ENCODE results near the gene TRAPPC3L. TPM values are rescaled to one million over a fixed set of nuclear protein-coding genes. Genes with fewer than 3 reads are reported as not detected.
"Not testable (repeated sequence)": the region's sequence is repeated elsewhere in the genome, so short reads cannot be mapped to it uniquely, and the experiment has no call there.

TRAPPC3L gene
- total RNA-seq, 1 donor from 2014 or later = not detected

DNA sequence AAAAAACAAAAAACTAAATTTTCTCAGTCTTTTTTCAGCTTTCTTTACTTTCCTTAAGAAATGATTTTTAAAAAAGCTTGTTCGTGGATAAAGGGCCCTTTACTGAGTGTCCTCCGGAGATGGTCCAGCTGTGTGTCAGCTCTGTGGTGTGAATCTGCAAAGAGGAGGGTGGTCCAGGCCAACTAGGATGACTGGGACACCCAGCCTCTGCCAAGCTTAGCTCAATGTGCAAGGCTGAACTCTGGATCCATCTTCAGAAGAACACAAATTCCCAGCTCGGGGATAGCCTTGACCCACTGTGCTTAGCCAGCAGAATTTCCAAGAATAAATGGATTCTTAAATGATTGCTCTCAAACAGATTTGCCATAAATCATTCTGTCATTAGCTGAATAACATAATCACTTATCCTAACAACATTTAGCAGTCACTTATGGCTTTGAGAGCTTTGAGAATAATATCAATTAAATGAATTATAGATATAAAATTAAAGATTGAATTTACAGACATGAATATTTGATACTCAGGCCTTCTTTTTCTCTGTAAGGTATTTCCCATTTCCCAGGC is 48.3 kb downstream of the TRAPPC3L start:
- no peak overlapping the region for H3K27ac Mint-ChIP-seq (ENCODE audit: unreplicated experiment)
- H3K27me3 Mint-ChIP-seq (ENCODE audit: low read depth) = peaks cover 2% of the 10 kb centered on the region
- H3K9me3 Mint-ChIP-seq (ENCODE audit: low read depth) = peaks cover 3% of the 10 kb centered on the region
- H3K4me3 Mint-ChIP-seq (ENCODE audit: unreplicated experiment) = no peak overlapping the region
- peaks cover 4% of the 10 kb centered on the region for H3K4me1 Mint-ChIP-seq (ENCODE audit: low read depth)
- DNase-seq (ENCODE audit: low spot score) = no peak
- TF ChIP-seq CTCF (IDR thresholded peaks at IDR 0.05) = no peak
- H3K36me3 Mint-ChIP-seq (ENCODE audit: low read depth) = peaks cover 1% of the 10 kb centered on the region

GRCh38 chr6:116495161-116495560 is 50.3 kb downstream of the TRAPPC3L start:
- H3K9me3 Mint-ChIP-seq (ENCODE audit: low read depth) = peaks cover 16% of the 10 kb centered on the region
- DNase-seq (ENCODE audit: low spot score) = not testable (repeated sequence)

GRCh38 chr6:116492331-116493067 is 53.0 kb downstream of the TRAPPC3L start:
- no peak for DNase-seq (ENCODE audit: low spot score)
- H3K4me3 Mint-ChIP-seq (ENCODE audit: unreplicated experiment) = no peak overlapping the region
- H3K27ac Mint-ChIP-seq (ENCODE audit: unreplicated experiment) = no peak overlapping the region
- no peaks in the 10 kb centered on the region for H3K27me3 Mint-ChIP-seq (ENCODE audit: low read depth)
- no peak for TF ChIP-seq CTCF (IDR thresholded peaks at IDR 0.05)
- peaks cover 26% of the 10 kb centered on the region for H3K9me3 Mint-ChIP-seq (ENCODE audit: low read depth)
- H3K4me1 Mint-ChIP-seq (ENCODE audit: low read depth) = no peaks in the 10 kb centered on the region
- peaks cover 11% of the 10 kb centered on the region for H3K36me3 Mint-ChIP-seq (ENCODE audit: low read depth)

More at GRCh38 chr6:116495161-116495560, 50.3 kb downstream of the TRAPPC3L start:
- H3K27ac Mint-ChIP-seq (ENCODE audit: unreplicated experiment); H3K27me3 Mint-ChIP-seq (ENCODE audit: low read depth); H3K4me1 Mint-ChIP-seq (ENCODE audit: low read depth); H3K36me3 Mint-ChIP-seq (ENCODE audit: low read depth); H3K4me3 Mint-ChIP-seq (ENCODE audit: unreplicated experiment): not testable (repeated sequence)

DNA sequence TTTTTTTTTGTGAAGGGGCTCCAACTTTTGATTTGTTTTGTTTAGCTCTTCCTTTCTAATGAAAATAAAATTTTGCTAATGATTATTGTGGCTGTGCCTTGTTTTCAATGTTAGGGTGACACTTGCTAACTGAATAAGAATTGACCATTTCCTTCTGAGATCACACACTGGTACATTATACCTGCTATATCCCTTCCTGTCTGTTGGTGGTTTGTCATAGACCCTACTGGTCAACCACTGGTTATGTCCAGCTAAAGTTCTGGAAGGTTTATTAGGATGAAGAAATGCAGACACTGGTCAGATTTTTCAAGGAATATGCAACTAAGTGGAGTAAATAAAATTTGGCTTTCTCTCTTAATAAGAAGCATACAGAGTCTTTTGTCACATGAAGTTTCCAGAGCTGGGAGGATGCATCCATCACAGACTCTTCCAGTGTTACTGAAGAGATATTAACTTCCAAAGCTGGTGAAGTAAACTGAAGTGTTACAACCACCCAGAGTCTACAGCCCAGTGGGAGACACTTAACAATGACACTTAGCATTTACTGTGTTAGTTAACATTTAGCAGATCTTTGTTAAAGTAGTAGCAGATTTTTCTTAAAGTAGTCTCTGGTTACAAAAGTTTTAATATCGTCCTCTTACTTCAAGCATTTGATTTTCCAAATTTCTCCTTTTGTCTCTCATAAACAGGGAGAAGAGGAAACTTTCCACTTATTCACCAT is 53.7 kb downstream of the TRAPPC3L start:
- Mint-ChIP-seq H3K27ac (ENCODE audit: unreplicated experiment) (no peak overlapping the region), H3K36me3 (ENCODE audit: low read depth) (peaks cover 11% of the 10 kb centered on the region), H3K4me1 (ENCODE audit: low read depth) (no peaks in the 10 kb centered on the region), H3K9me3 (ENCODE audit: low read depth) (peaks cover 26% of the 10 kb centered on the region), H3K27me3 (ENCODE audit: low read depth) (no peaks in the 10 kb centered on the region), H3K4me3 (ENCODE audit: unreplicated experiment) (no peak overlapping the region)
- no peak for DNase-seq (ENCODE audit: low spot score)
- TF ChIP-seq CTCF (IDR thresholded peaks at IDR 0.05) = no peak

- Mint-ChIP-seq H3K4me3 (ENCODE audit: unreplicated experiment) (no peak overlapping the region), H3K36me3 (ENCODE audit: low read depth) (peaks cover 9% of the 10 kb centered on the region), H3K4me1 (ENCODE audit: low read depth) (peaks cover 5% of the 10 kb centered on the region), H3K27me3 (ENCODE audit: low read depth) (no peaks in the 10 kb centered on the region), H3K27ac (ENCODE audit: unreplicated experiment) (no peak overlapping the region), H3K9me3 (ENCODE audit: low read depth) (peaks cover 15% of the 10 kb centered on the region)
- TF ChIP-seq CTCF (IDR thresholded peaks at IDR 0.05) = no peak
- no peak for DNase-seq (ENCODE audit: low spot score)
Observed at GRCh38 chr6:116485559-116486184, 59.8 kb downstream of the TRAPPC3L start.

All from chondrocyte (in vitro differentiated cells).